Neural progenitor cell (in vitro differentiated cells): ENCODE results near the gene GPRIN2. TPM values are rescaled to one million over a fixed set of nuclear protein-coding genes. Genes with fewer than 3 reads are reported as not detected.

Experiments
- DNase-seq: peaks from one replicate; pipeline ENCODE4 v3.0.0-alpha.2; 2016; ENCODE audit warnings: low spot score
- H2AFZ ChIP-seq: fragments of 200-600 bp; sonication (generic); replicated peaks from 2 replicates; pipeline ENCODE4 v1.6.1; 2016; ENCODE audit warnings: antibody characterized with exemption
- H3F3A ChIP-seq: fragments of 200-600 bp; sonication (generic); 2 replicates; pipeline ENCODE4 v1.6.1; 2016; ENCODE audit warnings: antibody characterized with exemption, low read depth
- H3K27ac ChIP-seq: fragments of 200-600 bp; sonication (generic); 2 replicates; pipeline ENCODE4 v1.5.1; 2016; ENCODE audit warnings: mild to moderate bottlenecking
- H3K27me3 ChIP-seq: fragments of 200-600 bp; sonication (generic); 2 replicates; pipeline ENCODE4 v1.6.1; 2016; ENCODE audit warnings: mild to moderate bottlenecking, moderate library complexity
- H3K36me3 ChIP-seq: fragments of 200-600 bp; sonication (generic); 2 replicates; pipeline ENCODE4 v1.5.1; 2016
- H3K4me1 ChIP-seq: fragments of 200-600 bp; sonication (generic); 2 replicates; pipeline ENCODE4 v1.6.1; 2016; ENCODE audit warnings: mixed run types
- H3K4me2 ChIP-seq: fragments of 200-600 bp; sonication (generic); 2 replicates; pipeline ENCODE4 v1.6.1; 2016
- H3K4me3 ChIP-seq: fragments of 200-600 bp; sonication (generic); 2 replicates; pipeline ENCODE4 v1.5.1; 2016
- H3K79me2 ChIP-seq: fragments of 200-600 bp; sonication (generic); 2 replicates; pipeline ENCODE4 v1.6.1; 2016; ENCODE audit warnings: low read depth
- H3K9ac ChIP-seq: fragments of 200-600 bp; sonication (generic); 2 replicates; pipeline ENCODE4 v1.6.1; 2016
- H3K9me3 ChIP-seq: fragments of 200-600 bp; sonication (generic); 2 replicates; pipeline ENCODE4 v1.5.1; 2016; ENCODE audit warnings: low read depth
- H4K20me1 ChIP-seq: fragments of 200-600 bp; sonication (generic); 2 replicates; pipeline ENCODE4 v1.6.1; 2016; ENCODE audit warnings: low read depth
- H3K27ac Mint-ChIP-seq: 3 replicates; pipeline ENCODE4 v1.8.0; 2021; ENCODE audit warnings: mixed read lengths
- H3K27me3 Mint-ChIP-seq: 2 replicates; pipeline ENCODE4 v1.8.0; 2022; ENCODE audit warnings: low read depth, mild to moderate bottlenecking, inconsistent platforms, moderate library complexity, mixed read lengths; ENCODE audit not compliant: insufficient read depth
- H3K36me3 Mint-ChIP-seq: 3 replicates; pipeline ENCODE4 v1.8.0; 2021; ENCODE audit warnings: mixed read lengths
- H3K4me1 Mint-ChIP-seq: 3 replicates; pipeline ENCODE4 v1.8.0; 2021; ENCODE audit warnings: mixed read lengths
- H3K4me3 Mint-ChIP-seq: 3 replicates; pipeline ENCODE4 v1.8.0; 2021; ENCODE audit warnings: mild to moderate bottlenecking, moderate library complexity, mixed read lengths
- H3K9me3 Mint-ChIP-seq: 3 replicates; pipeline ENCODE4 v1.8.0; 2020; ENCODE audit warnings: mixed read lengths
- CTCF ChIP-seq: fragments of 200-600 bp; sonication (generic); IDR thresholded peaks from 2 replicates; pipeline ENCODE4 v1.5.1; 2017; ENCODE audit warnings: antibody characterized with exemption, mild to moderate bottlenecking
- EZH2 ChIP-seq: fragments of 200-600 bp; sonication (generic); IDR thresholded peaks from 2 replicates; pipeline ENCODE4 v1.6.1; 2017; ENCODE audit warnings: antibody characterized with exemption, mild to moderate bottlenecking, moderate library complexity
- EZH2phosphoT487 ChIP-seq: fragments of 200-600 bp; sonication (generic); IDR thresholded peaks from 2 replicates; pipeline ENCODE4 v1.6.1; 2017; ENCODE audit warnings: antibody characterized with exemption
- total RNA-seq: library from RNA; depleted of rRNA; stranded (reverse); fragments of >200 nt; gene quantifications from 2 replicates; pipeline ENCODE4 v1.2.3, GENCODE V29; 2015; ENCODE audit warnings: low replicate concordance

Gene GPRIN2
- total RNA-seq, 1 donor from 2014 or later = 6.9 TPM

GRCh38 chr10:46528171-46528671 is 28.2 kb downstream of the GPRIN2 start:
- Histone ChIP-seq H4K20me1 (no peaks in the 10 kb centered on the region), H3K4me2 (no peak overlapping the region), H3K9me3 (no peaks in the 10 kb centered on the region), H3K36me3 (no peaks in the 10 kb centered on the region), H2AFZ (no peak overlapping the region), H3K79me2 (no peaks in the 10 kb centered on the region), H3K4me1 (no peaks in the 10 kb centered on the region), H3K27me3 (no peaks in the 10 kb centered on the region), H3K4me3 (no peak overlapping the region), H3K27ac (no peak overlapping the region), H3F3A (peaks cover 14% of the 10 kb centered on the region), H3K9ac (no peak overlapping the region)
- DNase-seq = no peak
- no peak overlapping the region for H3K27ac Mint-ChIP-seq
- no peak for TF ChIP-seq CTCF
- TF ChIP-seq EZH2 = no peak
- no peaks in the 10 kb centered on the region for H3K36me3 Mint-ChIP-seq
- H3K27me3 Mint-ChIP-seq = no peaks in the 10 kb centered on the region
- no peak overlapping the region for H3K4me3 Mint-ChIP-seq
- no peaks in the 10 kb centered on the region for H3K4me1 Mint-ChIP-seq
- H3K9me3 Mint-ChIP-seq = no peaks in the 10 kb centered on the region

GRCh38 chr10:46527241-46527811 is 29.1 kb downstream of the GPRIN2 start:
- no peaks in the 10 kb centered on the region for H3K4me1 Mint-ChIP-seq
- no peaks in the 10 kb centered on the region for H3K79me2 ChIP-seq
- H3K4me2 ChIP-seq = no peak overlapping the region
- H3K27me3 ChIP-seq = no peaks in the 10 kb centered on the region
- no peak for DNase-seq
- H3K36me3 ChIP-seq = no peaks in the 10 kb centered on the region
- no peaks in the 10 kb centered on the region for H3K9me3 Mint-ChIP-seq
- H3K36me3 Mint-ChIP-seq = no peaks in the 10 kb centered on the region
- no peak overlapping the region for H3K27ac Mint-ChIP-seq
- no peak overlapping the region for H2AFZ ChIP-seq
- no peak overlapping the region for H3K4me3 ChIP-seq
- H3K27ac ChIP-seq = no peak overlapping the region
- TF ChIP-seq CTCF (no peak), EZH2 (no peak), EZH2phosphoT487 (no peak)
- no peak overlapping the region for H3K9ac ChIP-seq
- no peak overlapping the region for H3K4me3 Mint-ChIP-seq
- no peaks in the 10 kb centered on the region for H3K4me1 ChIP-seq
- no peaks in the 10 kb centered on the region for H3K27me3 Mint-ChIP-seq
- H4K20me1 ChIP-seq = no peaks in the 10 kb centered on the region
- no peaks in the 10 kb centered on the region for H3K9me3 ChIP-seq
- peaks cover 14% of the 10 kb centered on the region for H3F3A ChIP-seq

- Histone ChIP-seq H3F3A (peaks cover 14% of the 10 kb centered on the region), H4K20me1 (no peaks in the 10 kb centered on the region), H3K4me1 (no peaks in the 10 kb centered on the region), H2AFZ (no peak overlapping the region), H3K36me3 (no peaks in the 10 kb centered on the region), H3K9ac (no peak overlapping the region), H3K27ac (no peak overlapping the region), H3K79me2 (no peaks in the 10 kb centered on the region), H3K9me3 (no peaks in the 10 kb centered on the region), H3K27me3 (no peaks in the 10 kb centered on the region), H3K4me2 (no peak overlapping the region), H3K4me3 (no peak overlapping the region)
- H3K4me1 Mint-ChIP-seq = no peaks in the 10 kb centered on the region
- no peak overlapping the region for H3K4me3 Mint-ChIP-seq
- no peaks in the 10 kb centered on the region for H3K9me3 Mint-ChIP-seq
- no peak for TF ChIP-seq CTCF
- TF ChIP-seq EZH2 = no peak
- TF ChIP-seq EZH2phosphoT487 = no peak
- H3K27me3 Mint-ChIP-seq = no peaks in the 10 kb centered on the region
- no peak overlapping the region for H3K27ac Mint-ChIP-seq
- H3K36me3 Mint-ChIP-seq = no peaks in the 10 kb centered on the region
- no peak for DNase-seq
Measured at GRCh38 chr10:46526682-46527038, 29.8 kb downstream of the GPRIN2 start.
